ENCODE data around the gene SLC25A41.

SLC25A41 gene

GRCh38 chr19:6460099-6460884, 26.7 kb upstream of the SLC25A41 start:
- peak; percentile 96 for DNase-seq (ENCODE audit: low read depth)

- DNase-seq (ENCODE audit: low read depth), result peak; percentile 28
Measured at GRCh38 chr19:6459262-6460098, 25.9 kb upstream of the SLC25A41 start, which contains the start of gene SLC25A23. SLC25A23 (minus strand) TSS chr19:6459792; CDS start chr19:6459628, 164 bp downstream.

GRCh38 chr19:6458695-6459261, 25.2 kb upstream of the SLC25A41 start:
- DNase-seq (ENCODE audit: low read depth), result no peak

GRCh38 chr19:6457958-6458694, 24.6 kb upstream of the SLC25A41 start:
- DNase-seq (ENCODE audit: low read depth), result no peak

GRCh38 chr19:6455924-6456323, 22.4 kb upstream of the SLC25A41 start:
- no peak for DNase-seq (ENCODE audit: low read depth)

GRCh38 chr19:6453951-6454565, 20.5 kb upstream of the SLC25A41 start:
- no peak for DNase-seq (ENCODE audit: low read depth)

- DNase-seq (ENCODE audit: low read depth), result no peak
Measured at GRCh38 chr19:6452899-6453298, 19.3 kb upstream of the SLC25A41 start.

- no peak for DNase-seq (ENCODE audit: low read depth)
Measured at GRCh38 chr19:6452223-6452614, 18.7 kb upstream of the SLC25A41 start.

- DNase-seq (ENCODE audit: low read depth), result no peak
Measured at GRCh38 chr19:6451583-6452222, 18.1 kb upstream of the SLC25A41 start.

- no peak for DNase-seq (ENCODE audit: low read depth)
Measured at GRCh38 chr19:6450166-6450565, 16.6 kb upstream of the SLC25A41 start.

GRCh38 chr19:6448045-6448444, 14.5 kb upstream of the SLC25A41 start:
- no peak for DNase-seq (ENCODE audit: low read depth)

- DNase-seq (ENCODE audit: low read depth), result no peak
Measured at GRCh38 chr19:6446452-6446851, 12.9 kb upstream of the SLC25A41 start.

GRCh38 chr19:6443986-6444385, 10.4 kb upstream of the SLC25A41 start:
- DNase-seq (ENCODE audit: low read depth), result no peak

GRCh38 chr19:6442087-6442688, 8.6 kb upstream of the SLC25A41 start:
- DNase-seq (ENCODE audit: low read depth), result no peak

GRCh38 chr19:6440905-6441304, 7.3 kb upstream of the SLC25A41 start:
- no peak for DNase-seq (ENCODE audit: low read depth)

GRCh38 chr19:6439743-6440142, 6.2 kb upstream of the SLC25A41 start:
- no peak for DNase-seq (ENCODE audit: low read depth)

GRCh38 chr19:6433165-6433564, 398 bp downstream of the SLC25A41 start:
- DNase-seq (ENCODE audit: low read depth), result no peak

- no peak for DNase-seq (ENCODE audit: low read depth)
Measured at GRCh38 chr19:6431891-6432290, 1.7 kb downstream of the SLC25A41 start.

GRCh38 chr19:6429419-6430221, 3.9 kb downstream of the SLC25A41 start:
- no peak for DNase-seq (ENCODE audit: low read depth)

Measured in stromal cell of bone marrow (primary cell).